Smooth muscle cell (in vitro differentiated cells): ENCODE measurements around the gene GRK4. TPM values are rescaled to one million over a fixed set of nuclear protein-coding genes. Genes with fewer than 3 reads are reported as not detected.
"Not testable (repeated sequence)": the region's sequence is repeated elsewhere in the genome, so short reads cannot be mapped to it uniquely, and the experiment has no call there.

Experiments
- DNase-seq: peaks from one replicate; lab custom pipeline; 2025; ENCODE audit not compliant: unreplicated experiment; lab: John Stamatoyannopoulos, UW
- H2AFZ ChIP-seq: fragments of 200-600 bp; sonication (generic); 2 replicates; pipeline ENCODE4 v1.6.0; 2016; ENCODE audit warnings: antibody characterized with exemption, low read depth, mild to moderate bottlenecking
- H3F3A ChIP-seq: fragments of 200-600 bp; sonication (generic); 2 replicates; pipeline ENCODE4 v1.6.0; 2017; ENCODE audit warnings: antibody characterized with exemption, low read depth
- H3K27ac ChIP-seq: fragments of 200-600 bp; sonication (generic); 2 replicates; pipeline ENCODE4 v1.5.1; 2016; ENCODE audit warnings: low read depth, mild to moderate bottlenecking
- H3K27me3 ChIP-seq: fragments of 200-600 bp; sonication (generic); 2 replicates; pipeline ENCODE4 v1.6.1; 2016; ENCODE audit warnings: low read depth, mild to moderate bottlenecking
- H3K36me3 ChIP-seq: fragments of 200-600 bp; sonication (generic); 2 replicates; pipeline ENCODE4 v1.5.1; 2016; ENCODE audit warnings: low read depth
- H3K4me1 ChIP-seq: fragments of 200-600 bp; sonication (generic); 2 replicates; pipeline ENCODE4 v1.5.1; 2016; ENCODE audit warnings: low read depth
- H3K4me2 ChIP-seq: fragments of 200-600 bp; sonication (generic); 2 replicates; pipeline ENCODE4 v1.6.0; 2016; ENCODE audit warnings: mild to moderate bottlenecking
- H3K4me3 ChIP-seq: fragments of 200-600 bp; sonication (generic); 2 replicates; pipeline ENCODE4 v1.5.1; 2016; ENCODE audit warnings: mild to moderate bottlenecking
- H3K79me2 ChIP-seq: fragments of 200-600 bp; sonication (generic); 2 replicates; pipeline ENCODE4 v1.6.0; 2016; ENCODE audit warnings: low read depth, mild to moderate bottlenecking
- H3K9ac ChIP-seq: fragments of 200-600 bp; sonication (generic); 2 replicates; pipeline ENCODE4 v1.6.0; 2016; ENCODE audit warnings: low read depth
- H3K9me3 ChIP-seq: fragments of 200-600 bp; sonication (generic); replicated peaks from 2 replicates; pipeline ENCODE4 v1.5.1; 2016; ENCODE audit warnings: low read depth
- H4K20me1 ChIP-seq: fragments of 200-600 bp; sonication (generic); 2 replicates; pipeline ENCODE4 v1.6.0; 2016; ENCODE audit warnings: low read depth
- WGBS: methylation state at CpG from one replicate; pipeline ENCODE4 v1.1.7; 2016; ENCODE audit warnings: low lambda C conversion rate; 5-methylcytosine and 5-hydroxymethylcytosine counted together
- polyA plus RNA-seq: library from polyadenylated mRNA; unstranded; fragments of >200 nt; fragmentation: Nextera tagmentation; extraction: Ambion mirVana; gene quantifications from 2 replicates; pipeline ENCODE4 v1.2.1, GENCODE V29; 2016
- total RNA-seq: library from RNA; depleted of rRNA; stranded (reverse); fragments of >200 nt; gene quantifications from 2 replicates; pipeline ENCODE4 v1.2.3, GENCODE V29; 2014
- TF ChIP-seq, protein P1 (sequence below): fragments of 200-600 bp; sonication (generic); IDR thresholded peaks from 2 replicates; pipeline ENCODE4 v1.5.1; 2017; ENCODE audit warnings: borderline replicate concordance, mild to moderate bottlenecking, antibody characterized with exemption; ENCODE audit not compliant: insufficient read depth, poor library complexity, severe bottlenecking

The GRK4 gene
- total and polyA plus RNA-seq, 2 experiments from 2014 or later: 5.2 to 6.9 TPM

DNA sequence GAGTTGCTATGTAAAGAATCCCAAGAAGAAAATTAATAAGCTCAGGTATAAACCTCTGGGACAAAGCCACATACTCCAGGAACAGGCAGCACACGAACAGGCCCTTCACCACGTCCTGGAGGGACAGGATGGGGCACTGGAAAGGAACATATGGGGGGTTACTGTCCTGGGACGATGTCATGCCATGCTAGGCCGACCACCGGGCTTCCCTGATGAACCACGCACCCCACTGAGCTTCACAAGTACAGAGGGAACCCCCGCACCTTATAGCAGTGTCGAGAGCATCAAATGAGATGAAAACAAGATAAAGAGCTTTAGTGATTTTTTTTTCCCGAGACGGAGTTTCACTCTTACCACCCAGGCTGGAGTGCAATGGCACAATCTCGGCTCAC, 19.3 kb upstream of the GRK4 start:
- Histone ChIP-seq H3K36me3 (peaks cover 4% of the 10 kb centered on the region), H3F3A (no peaks in the 10 kb centered on the region)
- DNase-seq: no peak

DNA sequence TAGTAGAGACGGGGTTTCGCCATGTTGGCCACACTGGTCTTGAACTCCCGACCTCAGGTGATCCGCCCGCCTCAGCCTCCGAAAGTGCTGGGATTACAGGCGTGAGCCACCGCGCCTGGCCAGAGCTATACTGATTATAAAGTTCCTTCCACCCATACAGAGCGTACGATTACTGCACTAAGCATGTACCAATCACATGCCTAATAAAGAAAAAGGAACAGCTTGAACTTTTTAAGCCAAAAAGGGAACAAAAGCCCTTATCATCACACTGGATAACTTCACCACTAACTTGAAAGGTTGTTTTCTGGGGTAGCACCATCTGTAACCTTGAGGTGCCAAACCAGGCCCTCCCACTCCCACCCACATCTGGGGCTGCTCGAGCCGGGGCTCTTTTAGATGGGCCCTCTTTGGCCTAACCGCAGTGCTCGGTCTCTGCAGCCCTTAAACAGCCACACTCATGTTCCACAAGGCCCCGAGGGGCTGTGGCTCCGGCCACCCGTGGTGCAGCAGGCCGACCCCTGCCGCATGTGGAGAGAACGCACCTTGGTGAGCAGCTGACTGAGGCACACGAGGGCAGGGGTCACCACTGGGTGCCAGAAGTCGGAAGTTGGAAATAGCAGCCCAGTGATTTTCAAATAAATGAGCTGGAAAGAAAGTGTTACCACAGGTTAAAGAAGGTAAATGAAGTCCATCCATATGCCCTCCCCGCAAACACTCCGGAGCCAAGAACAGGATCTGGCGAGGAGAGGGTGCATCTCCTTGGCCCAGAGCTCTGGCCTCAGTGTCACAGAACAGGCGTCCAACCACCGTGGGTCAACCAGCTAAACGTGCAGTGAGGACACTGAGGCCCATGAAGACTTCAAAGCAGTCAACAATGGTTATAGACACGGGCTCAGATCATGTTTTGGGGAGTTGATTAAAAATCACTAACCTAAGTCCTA, 18.5 kb upstream of the GRK4 start:
- Histone ChIP-seq H3K9me3 (no peaks in the 10 kb centered on the region), H3K79me2 (no peaks in the 10 kb centered on the region), H3K27me3 (no peaks in the 10 kb centered on the region), H3K9ac (no peak overlapping the region), H3K4me1 (no peaks in the 10 kb centered on the region), H3K4me2 (no peak overlapping the region), H3K36me3 (peaks cover 5% of the 10 kb centered on the region), H4K20me1 (peaks cover 9% of the 10 kb centered on the region), H3K4me3 (no peak overlapping the region), H2AFZ (no peak overlapping the region), H3F3A (no peaks in the 10 kb centered on the region), H3K27ac (no peak overlapping the region)
- TF ChIP-seq, protein P1, sequence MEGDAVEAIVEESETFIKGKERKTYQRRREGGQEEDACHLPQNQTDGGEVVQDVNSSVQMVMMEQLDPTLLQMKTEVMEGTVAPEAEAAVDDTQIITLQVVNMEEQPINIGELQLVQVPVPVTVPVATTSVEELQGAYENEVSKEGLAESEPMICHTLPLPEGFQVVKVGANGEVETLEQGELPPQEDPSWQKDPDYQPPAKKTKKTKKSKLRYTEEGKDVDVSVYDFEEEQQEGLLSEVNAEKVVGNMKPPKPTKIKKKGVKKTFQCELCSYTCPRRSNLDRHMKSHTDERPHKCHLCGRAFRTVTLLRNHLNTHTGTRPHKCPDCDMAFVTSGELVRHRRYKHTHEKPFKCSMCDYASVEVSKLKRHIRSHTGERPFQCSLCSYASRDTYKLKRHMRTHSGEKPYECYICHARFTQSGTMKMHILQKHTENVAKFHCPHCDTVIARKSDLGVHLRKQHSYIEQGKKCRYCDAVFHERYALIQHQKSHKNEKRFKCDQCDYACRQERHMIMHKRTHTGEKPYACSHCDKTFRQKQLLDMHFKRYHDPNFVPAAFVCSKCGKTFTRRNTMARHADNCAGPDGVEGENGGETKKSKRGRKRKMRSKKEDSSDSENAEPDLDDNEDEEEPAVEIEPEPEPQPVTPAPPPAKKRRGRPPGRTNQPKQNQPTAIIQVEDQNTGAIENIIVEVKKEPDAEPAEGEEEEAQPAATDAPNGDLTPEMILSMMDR: no peak
- no peak for DNase-seq
- WGBS: 97% methylated on average over 30 of the region's 30 CpGs

More for the DNA sequence above, 19.3 kb upstream of the GRK4 start:
- Histone ChIP-seq H3K79me2 (no peaks in the 10 kb centered on the region), H3K27me3 (no peaks in the 10 kb centered on the region), H4K20me1 (peaks cover 11% of the 10 kb centered on the region), H3K4me1 (no peaks in the 10 kb centered on the region), H3K4me3 (no peak overlapping the region), H3K27ac (no peak overlapping the region), H3K9me3 (no peaks in the 10 kb centered on the region), H3K9ac (no peak overlapping the region), H2AFZ (no peak overlapping the region), H3K4me2 (no peak overlapping the region)
- TF ChIP-seq, protein P1: no peak
- 98% methylated on average over 11 of the region's 11 CpGs for WGBS

DNA sequence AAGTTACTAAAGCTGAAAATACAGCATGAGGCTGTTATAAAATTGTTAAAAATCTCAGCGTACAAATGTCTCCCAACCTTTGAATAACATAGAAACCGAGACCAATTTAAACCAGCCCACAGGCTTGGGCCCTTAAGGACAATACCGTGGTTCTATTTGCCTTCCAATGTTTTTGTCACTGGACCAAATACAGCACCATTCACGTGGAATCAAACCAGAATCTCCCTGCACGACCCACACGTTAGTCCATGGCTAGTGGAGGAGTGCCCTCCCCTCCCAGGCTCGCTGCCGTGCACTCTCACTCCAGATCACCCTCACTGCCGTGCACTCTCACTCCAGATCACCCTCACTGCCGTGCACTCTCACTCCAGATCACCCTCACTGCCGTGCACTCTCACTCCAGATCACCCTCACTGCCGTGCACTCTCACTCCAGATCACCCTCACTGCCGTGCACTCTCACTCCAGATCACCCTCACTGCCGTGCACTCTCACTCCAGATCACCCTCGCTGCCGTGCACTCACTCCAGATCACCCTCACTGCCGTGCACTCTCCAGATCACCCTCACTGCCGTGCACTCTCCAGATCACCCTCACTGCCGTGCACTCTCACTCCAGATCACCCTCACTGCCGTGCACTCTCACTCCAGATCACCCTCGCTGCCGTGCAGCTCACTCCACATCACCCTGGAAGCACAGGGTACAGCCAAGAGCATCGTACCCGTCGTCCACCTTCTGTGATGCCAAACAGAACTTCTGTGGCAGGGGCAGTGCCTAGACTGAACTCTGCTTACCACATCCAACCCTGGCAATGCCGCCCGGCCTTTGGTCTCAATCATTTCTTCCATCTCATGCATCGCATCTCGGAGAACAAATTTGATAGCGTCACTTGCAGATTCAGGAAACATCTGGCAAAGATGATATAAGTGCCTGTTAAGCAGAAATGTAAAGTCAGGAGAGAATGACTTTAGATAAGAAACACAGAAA, 17.5 kb upstream of the GRK4 start:
- H3K9ac ChIP-seq, H3F3A ChIP-seq, H3K79me2 ChIP-seq, DNase-seq, H3K27me3 ChIP-seq, H3K4me2 ChIP-seq, H4K20me1 ChIP-seq, H3K9me3 ChIP-seq, H2AFZ ChIP-seq, H3K27ac ChIP-seq, H3K4me1 ChIP-seq, H3K4me3 ChIP-seq: not testable (repeated sequence)
- H3K36me3 ChIP-seq: peaks cover 16% of the 10 kb centered on the region
- 97% methylated on average over 22 of the region's 30 CpGs for WGBS
